ENCODE measurements around the gene ARHGDIG.

The ARHGDIG gene

GRCh38 chr16:275786-276232 is 4.6 kb upstream of the ARHGDIG start, which contains the start of gene RGS11:
Gene RGS11, minus strand, starts transcription at chr16:275944. Its CDS starts 33 bp downstream, at chr16:275911.
- no peak for TF ChIP-seq POLR2AphosphoS5 (IDR thresholded peaks at IDR 0.05; ENCODE audit: low read depth, low read length)
- no peak for TF ChIP-seq TAF1 (IDR thresholded peaks at IDR 0.05; ENCODE audit: borderline replicate concordance, insufficient read depth, low read length)
- TF ChIP-seq FOXP2 (optimal IDR thresholded peaks at IDR 0.05; ENCODE audit: borderline replicate concordance, extremely low read depth, extremely low read length, insufficient read depth) = no peak
- no peak for TF ChIP-seq SIN3A (IDR thresholded peaks at IDR 0.05; ENCODE audit: borderline replicate concordance, insufficient read depth, low read length)
- no peak for TF ChIP-seq REST (IDR thresholded peaks at IDR 0.05; ENCODE audit: insufficient read depth in 1 of 2, low read depth in 2 of 2, low read length in 2 of 2)

- TF ChIP-seq REST (IDR thresholded peaks at IDR 0.05; ENCODE audit: insufficient read depth in 1 of 2, low read depth in 2 of 2, low read length in 2 of 2) (no peak), SIN3A (IDR thresholded peaks at IDR 0.05; ENCODE audit: borderline replicate concordance, insufficient read depth, low read length) (no peak), FOXP2 (optimal IDR thresholded peaks at IDR 0.05; ENCODE audit: borderline replicate concordance, extremely low read depth, extremely low read length, insufficient read depth) (no peak), TAF1 (IDR thresholded peaks at IDR 0.05; ENCODE audit: borderline replicate concordance, insufficient read depth, low read length) (no peak), POLR2AphosphoS5 (IDR thresholded peaks at IDR 0.05; ENCODE audit: low read depth, low read length) (no peak)
Observed at GRCh38 chr16:276426-277077, 3.8 kb upstream of the ARHGDIG start.

DNA sequence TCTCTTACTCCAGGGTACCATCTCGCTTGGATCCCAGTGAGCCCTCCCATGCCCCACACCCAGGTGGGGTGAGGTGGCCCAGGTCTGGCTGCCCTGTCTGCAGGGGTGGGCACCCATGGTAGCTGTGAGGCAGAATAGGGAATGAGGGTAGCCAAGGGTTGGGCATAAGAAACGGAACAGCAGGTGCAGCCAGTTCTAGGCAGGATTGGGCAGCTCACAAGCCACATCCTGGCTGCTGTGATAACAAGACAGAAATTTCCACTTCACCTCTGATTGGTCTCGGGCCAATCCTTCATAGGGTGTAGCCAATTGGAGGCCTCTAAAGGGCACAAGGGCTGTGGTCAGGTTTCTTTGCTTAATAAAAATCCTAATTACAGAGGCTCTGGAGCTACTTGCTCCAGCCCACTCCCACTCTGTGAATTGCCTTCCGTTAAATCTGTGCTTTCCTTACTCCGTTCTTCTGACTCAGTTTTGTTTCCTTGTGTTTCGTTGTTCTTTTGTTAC is 1.5 kb upstream of the ARHGDIG start:
- TF ChIP-seq SIN3A (IDR thresholded peaks at IDR 0.05; ENCODE audit: borderline replicate concordance, insufficient read depth, low read length) = no peak
- TF ChIP-seq FOXP2 (optimal IDR thresholded peaks at IDR 0.05; ENCODE audit: borderline replicate concordance, extremely low read depth, extremely low read length, insufficient read depth) = no peak
- no peak for TF ChIP-seq TAF1 (IDR thresholded peaks at IDR 0.05; ENCODE audit: borderline replicate concordance, insufficient read depth, low read length)
- no peak for TF ChIP-seq POLR2AphosphoS5 (IDR thresholded peaks at IDR 0.05; ENCODE audit: low read depth, low read length)
- no peak for TF ChIP-seq REST (IDR thresholded peaks at IDR 0.05; ENCODE audit: insufficient read depth in 1 of 2, low read depth in 2 of 2, low read length in 2 of 2)

- TF ChIP-seq POLR2AphosphoS5 (IDR thresholded peaks at IDR 0.05; ENCODE audit: low read depth, low read length) = no peak
- TF ChIP-seq FOXP2 (optimal IDR thresholded peaks at IDR 0.05; ENCODE audit: borderline replicate concordance, extremely low read depth, extremely low read length, insufficient read depth) = no peak
- no peak for TF ChIP-seq TAF1 (IDR thresholded peaks at IDR 0.05; ENCODE audit: borderline replicate concordance, insufficient read depth, low read length)
- no peak for TF ChIP-seq SIN3A (IDR thresholded peaks at IDR 0.05; ENCODE audit: borderline replicate concordance, insufficient read depth, low read length)
- TF ChIP-seq REST (IDR thresholded peaks at IDR 0.05; ENCODE audit: insufficient read depth in 1 of 2, low read depth in 2 of 2, low read length in 2 of 2) = no peak
Observed at GRCh38 chr16:279531-279930, 860 bp upstream of the ARHGDIG start.
